GM23248 (cell line): Measurements from ENCODE around the gene CLEC4F.

Experiments used
- EZH2 ChIP-seq: fragments of 200-600 bp; sonication (generic); IDR thresholded peaks from 2 replicates; pipeline ENCODE4 v1.6.1; 2018; ENCODE audit warnings: antibody characterized with exemption, mild to moderate bottlenecking; ENCODE audit not compliant: insufficient read depth, poor library complexity, severe bottlenecking
- EZH2phosphoT487 ChIP-seq: fragments of 200-600 bp; sonication (generic); IDR thresholded peaks from 2 replicates; pipeline ENCODE4 v1.6.1; 2018; ENCODE audit warnings: antibody characterized with exemption, moderate library complexity, mild to moderate bottlenecking, low read depth; ENCODE audit not compliant: insufficient read depth

- TF ChIP-seq EZH2phosphoT487 (no peak), EZH2 (no peak)
These were observed 17.9 kb upstream of the CLEC4F start for GRCh38 chr2:70837980-70838925.
